Peyer's patch (tissue), 4 donors: ENCODE results near the gene ANKRD49.

Experiments used
- POLR2A ChIP-seq, 2 donors: fragments of 450-650 bp; IDR thresholded peaks; one replicate each; pipeline ENCODE4 v1.5.1; 2017; ENCODE audit warnings: antibody characterized with exemption in 2 of 2, mild to moderate bottlenecking in 2 of 2, moderate library complexity in 2 of 2
- TF ChIP-seq, protein P1 (sequence below), 6 experiments: fragments of 450-650 bp in 4 of 6; fragments of 200-600 bp in 2 of 6; sonication (generic) in 1 of 6; IDR thresholded peaks; one replicate each; pipeline ENCODE4 v1.5.1; 2017 to 2019; ENCODE audit warnings: antibody characterized with exemption in 6 of 6, mild to moderate bottlenecking in 3 of 6, moderate library complexity in 1 of 6

DNA sequence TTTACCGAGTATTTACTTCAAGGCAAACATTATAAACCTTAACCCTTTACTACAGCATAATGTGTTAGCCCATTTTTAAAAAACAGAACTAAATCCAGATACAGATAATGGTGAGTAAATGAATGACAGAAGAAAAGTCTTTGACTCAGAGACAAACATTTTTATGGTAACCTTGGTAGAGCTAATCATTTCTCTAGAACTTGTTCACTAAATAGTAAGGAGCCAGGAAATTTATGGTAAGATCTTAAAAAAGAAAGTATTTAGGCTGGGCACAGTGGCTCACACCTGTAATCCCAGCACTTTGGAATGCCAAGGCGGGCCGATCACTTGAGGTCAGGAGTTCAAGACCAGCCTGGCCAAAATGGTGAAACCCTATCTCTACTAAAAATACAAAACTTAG, 38.4 kb downstream of the ANKRD49 start:
- TF ChIP-seq POLR2A (IDR thresholded peaks at IDR 0.05), result no peak
- TF ChIP-seq, protein P1, sequence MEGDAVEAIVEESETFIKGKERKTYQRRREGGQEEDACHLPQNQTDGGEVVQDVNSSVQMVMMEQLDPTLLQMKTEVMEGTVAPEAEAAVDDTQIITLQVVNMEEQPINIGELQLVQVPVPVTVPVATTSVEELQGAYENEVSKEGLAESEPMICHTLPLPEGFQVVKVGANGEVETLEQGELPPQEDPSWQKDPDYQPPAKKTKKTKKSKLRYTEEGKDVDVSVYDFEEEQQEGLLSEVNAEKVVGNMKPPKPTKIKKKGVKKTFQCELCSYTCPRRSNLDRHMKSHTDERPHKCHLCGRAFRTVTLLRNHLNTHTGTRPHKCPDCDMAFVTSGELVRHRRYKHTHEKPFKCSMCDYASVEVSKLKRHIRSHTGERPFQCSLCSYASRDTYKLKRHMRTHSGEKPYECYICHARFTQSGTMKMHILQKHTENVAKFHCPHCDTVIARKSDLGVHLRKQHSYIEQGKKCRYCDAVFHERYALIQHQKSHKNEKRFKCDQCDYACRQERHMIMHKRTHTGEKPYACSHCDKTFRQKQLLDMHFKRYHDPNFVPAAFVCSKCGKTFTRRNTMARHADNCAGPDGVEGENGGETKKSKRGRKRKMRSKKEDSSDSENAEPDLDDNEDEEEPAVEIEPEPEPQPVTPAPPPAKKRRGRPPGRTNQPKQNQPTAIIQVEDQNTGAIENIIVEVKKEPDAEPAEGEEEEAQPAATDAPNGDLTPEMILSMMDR (IDR thresholded peaks at IDR 0.05), result no peak
